Esophagus (tissue), 2 donors: Measurements from ENCODE around the gene RORB. TPM values are rescaled to one million over a fixed set of nuclear protein-coding genes. Genes with fewer than 3 reads are reported as not detected.

Source experiments
- H3K27ac ChIP-seq, 2 donors: one replicate each; pipeline ENCODE4 v1.5.1; 2013; ENCODE audit warnings: low read depth in 2 of 2, mild to moderate bottlenecking in 2 of 2, inconsistent platforms in 1 of 2, low read length in 1 of 2, moderate library complexity in 1 of 2
- H3K27me3 ChIP-seq, 2 donors: one replicate each; pipeline ENCODE4 v1.6.1; 2013; ENCODE audit warnings: low read length in 2 of 2, control low read depth in 1 of 2, mild to moderate bottlenecking in 1 of 2; ENCODE audit not compliant: insufficient read depth in 2 of 2, control insufficient read depth in 1 of 2
- H3K36me3 ChIP-seq, 2 donors: one replicate each; pipeline ENCODE4 v1.6.1; 2013; ENCODE audit warnings: low read length in 1 of 2; ENCODE audit not compliant: control insufficient read depth in 2 of 2, insufficient read depth in 2 of 2
- H3K4me1 ChIP-seq, 2 donors: one replicate each; pipeline ENCODE4 v1.6.1; 2013; ENCODE audit warnings: low read length in 1 of 2; ENCODE audit not compliant: control insufficient read depth in 2 of 2, insufficient read depth in 2 of 2
- H3K4me3 ChIP-seq, 2 donors: one replicate each; pipeline ENCODE4 v1.5.1; 2013; ENCODE audit warnings: low read length in 2 of 2, mild to moderate bottlenecking in 2 of 2, low read depth in 1 of 2, moderate library complexity in 1 of 2
- H3K9me3 ChIP-seq, 2 donors: one replicate each; pipeline ENCODE4 v1.6.1; 2013; ENCODE audit warnings: mild to moderate bottlenecking in 2 of 2, low read depth in 1 of 2, low read length in 1 of 2, moderate library complexity in 1 of 2; ENCODE audit not compliant: control insufficient read depth in 2 of 2, insufficient read depth in 1 of 2
- WGBS, 2 donors: extraction: QIAGEN DNeasy Blood & Tissue Kit; methylation state at CpG; one replicate each; pipeline ENCODE4 v1.1.7; 2013; 5-methylcytosine and 5-hydroxymethylcytosine counted together
- polyA plus RNA-seq, 2 donors: library from polyadenylated mRNA; stranded (reverse); fragments of 200-250 nt; gene quantifications; one replicate each; pipeline ENCODE4 v1.2.3, GENCODE V29; 2013
- donor health status: healthy with polysubstance abuse.
- donor health status: Bipolar disorder and iron deficiency.

RORB gene
- polyA plus RNA-seq, 2 donors = 0.04 to 0.05 TPM

GRCh38 chr9:74663439-74663838 is 166.3 kb downstream of the RORB start:
- H3K36me3 ChIP-seq = no peaks in the 10 kb centered on the region
- no peaks in the 10 kb centered on the region for H3K9me3 ChIP-seq
- H3K4me3 ChIP-seq = no peak overlapping the region
- no peaks in the 10 kb centered on the region for H3K4me1 ChIP-seq
- H3K27ac ChIP-seq = no peak overlapping the region
- no peaks in the 10 kb centered on the region for H3K27me3 ChIP-seq
- WGBS, 2 donors = 89% methylated on average over 1 of the region's 1 CpG

- Histone ChIP-seq H3K27ac (no peak overlapping the region), H3K4me1 (no peaks in the 10 kb centered on the region), H3K36me3 (no peaks in the 10 kb centered on the region), H3K27me3 (no peaks in the 10 kb centered on the region), H3K4me3 (no peak overlapping the region), H3K9me3 (no peaks in the 10 kb centered on the region)
- WGBS, 2 donors = 64 to 66% methylated on average over 4 of the region's 4 CpGs
Measured at GRCh38 chr9:74666625-74667316, 169.6 kb downstream of the RORB start.

- Histone ChIP-seq H3K27me3 (no peaks in the 10 kb centered on the region), H3K27ac (no peak overlapping the region), H3K9me3 (no peaks in the 10 kb centered on the region), H3K4me1 (no peaks in the 10 kb centered on the region), H3K36me3 (no peaks in the 10 kb centered on the region), H3K4me3 (no peak overlapping the region)
- 62 to 66% methylated on average over 2 of the region's 2 CpGs for WGBS, 2 donors
Measured at GRCh38 chr9:74672237-74672636, 175.1 kb downstream of the RORB start.

GRCh38 chr9:74674077-74674476 is 176.9 kb downstream of the RORB start:
- WGBS, 2 donors = 82 to 87% methylated on average over 6 of the region's 6 CpGs
- Histone ChIP-seq H3K36me3 (no peaks in the 10 kb centered on the region), H3K27me3 (no peaks in the 10 kb centered on the region), H3K4me3 (no peak overlapping the region), H3K9me3 (no peaks in the 10 kb centered on the region), H3K4me1 (no peaks in the 10 kb centered on the region), H3K27ac (no peak overlapping the region)

- Histone ChIP-seq H3K36me3 (no peaks in the 10 kb centered on the region), H3K27ac (no peak overlapping the region), H3K4me3 (no peak overlapping the region), H3K4me1 (no peaks in the 10 kb centered on the region), H3K9me3 (no peaks in the 10 kb centered on the region), H3K27me3 (no peaks in the 10 kb centered on the region)
- 35 to 44% methylated on average over 3 of the region's 3 CpGs for WGBS, 2 donors
Measured at GRCh38 chr9:74681906-74682305, 184.8 kb downstream of the RORB start.

GRCh38 chr9:74683322-74683721 is 186.2 kb downstream of the RORB start:
- H3K36me3 ChIP-seq = no peaks in the 10 kb centered on the region
- no peaks in the 10 kb centered on the region for H3K9me3 ChIP-seq
- 76 to 85% methylated on average over 4 of the region's 4 CpGs for WGBS, 2 donors

GRCh38 chr9:74691058-74691457 is 193.9 kb downstream of the RORB start:
- H3K4me3 ChIP-seq = no peak overlapping the region
- no peaks in the 10 kb centered on the region for H3K4me1 ChIP-seq
- H3K9me3 ChIP-seq = no peaks in the 10 kb centered on the region
- no peaks in the 10 kb centered on the region for H3K27me3 ChIP-seq
- no peak overlapping the region for H3K27ac ChIP-seq
- H3K36me3 ChIP-seq = no peaks in the 10 kb centered on the region
- WGBS, 2 donors = 81 to 84% methylated on average over 8 of the region's 8 CpGs

More at GRCh38 chr9:74683322-74683721, 186.2 kb downstream of the RORB start:
- Histone ChIP-seq H3K4me3 (no peak overlapping the region), H3K27me3 (no peaks in the 10 kb centered on the region), H3K4me1 (no peaks in the 10 kb centered on the region), H3K27ac (no peak overlapping the region)

- Histone ChIP-seq H3K36me3 (no peaks in the 10 kb centered on the region), H3K4me3 (no peak overlapping the region), H3K9me3 (no peaks in the 10 kb centered on the region), H3K27me3 (no peaks in the 10 kb centered on the region), H3K27ac (no peak overlapping the region), H3K4me1 (no peaks in the 10 kb centered on the region)
- 50 to 67% methylated on average over 1 of the region's 1 CpG for WGBS, 2 donors
Measured at GRCh38 chr9:74696520-74696919, 199.4 kb downstream of the RORB start.

GRCh38 chr9:74697535-74697934 is 200.4 kb downstream of the RORB start:
- Histone ChIP-seq H3K27me3 (no peaks in the 10 kb centered on the region), H3K36me3 (no peaks in the 10 kb centered on the region), H3K4me1 (no peaks in the 10 kb centered on the region), H3K27ac (no peak overlapping the region), H3K9me3 (no peaks in the 10 kb centered on the region), H3K4me3 (no peak overlapping the region)
- 63 to 64% methylated on average over 2 of the region's 2 CpGs for WGBS, 2 donors

- WGBS, 2 donors = 54 to 63% methylated on average over 5 of the region's 5 CpGs
- H3K36me3 ChIP-seq = no peaks in the 10 kb centered on the region
- no peaks in the 10 kb centered on the region for H3K4me1 ChIP-seq
- no peak overlapping the region for H3K4me3 ChIP-seq
- H3K27me3 ChIP-seq = no peaks in the 10 kb centered on the region
- H3K9me3 ChIP-seq = no peaks in the 10 kb centered on the region
- no peak overlapping the region for H3K27ac ChIP-seq
Measured at GRCh38 chr9:74711341-74711740, 214.2 kb downstream of the RORB start.
